Daoy (cell line): ENCODE measurements around the gene ZNF277. TPM values are rescaled to one million over a fixed set of nuclear protein-coding genes. Genes with fewer than 3 reads are reported as not detected.
"Not testable (repeated sequence)": the region's sequence is repeated elsewhere in the genome, so short reads cannot be mapped to it uniquely, and the experiment has no call there.

Experiments
- DNase-seq: peaks from one replicate; pipeline ENCODE4 v3.0.0-alpha.2; 2015; ENCODE audit warnings: low read depth
- total RNA-seq: library from RNA; depleted of rRNA; stranded (reverse); fragments of >200 nt; shearing (Covaris generic); gene quantifications from 2 replicates; pipeline ENCODE4 v1.2.3, GENCODE V29; 2014

Gene ZNF277
- total RNA-seq, 1 experiment from 2014 or later = 40.4 TPM

DNA sequence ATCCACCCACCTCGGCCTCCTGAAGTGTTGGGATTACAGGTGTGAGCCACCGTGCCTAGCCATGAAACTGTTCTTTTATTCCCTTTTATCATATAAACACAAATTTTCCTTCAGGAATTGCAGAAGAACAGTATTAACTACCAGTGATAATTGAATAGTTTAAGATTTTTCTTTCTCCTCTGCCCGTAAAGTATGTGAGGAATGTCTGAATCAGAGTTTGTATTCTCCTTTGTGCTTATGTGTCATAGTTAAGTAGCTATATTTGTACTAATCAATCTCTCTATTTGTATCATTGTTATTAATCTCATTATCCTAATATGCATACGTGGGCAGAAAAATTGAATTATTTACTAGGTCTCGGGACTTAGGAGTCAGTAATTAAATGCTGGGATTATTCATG is 83.6 kb downstream of the ZNF277 start:
- no peak for DNase-seq

DNA sequence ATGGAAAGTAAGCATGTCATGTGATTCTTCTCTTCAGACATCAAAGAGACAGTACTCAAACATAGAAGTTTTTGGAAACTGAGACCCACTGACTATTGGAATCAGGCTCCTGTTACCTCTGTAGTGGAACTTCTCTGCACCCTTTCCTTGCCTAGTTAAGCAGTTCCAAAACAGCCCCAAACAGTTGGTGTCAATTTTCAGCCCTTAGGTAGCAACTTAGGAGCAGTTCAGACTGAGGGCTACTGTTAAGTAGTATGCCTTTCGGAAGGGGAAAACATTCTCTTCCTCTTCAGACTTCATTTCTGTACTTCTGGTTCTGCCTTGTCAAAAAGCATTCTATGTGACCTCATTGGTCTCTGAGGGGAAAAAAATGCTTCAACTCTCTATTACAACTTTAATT is 85.7 kb downstream of the ZNF277 start:
- DNase-seq = no peak

DNA sequence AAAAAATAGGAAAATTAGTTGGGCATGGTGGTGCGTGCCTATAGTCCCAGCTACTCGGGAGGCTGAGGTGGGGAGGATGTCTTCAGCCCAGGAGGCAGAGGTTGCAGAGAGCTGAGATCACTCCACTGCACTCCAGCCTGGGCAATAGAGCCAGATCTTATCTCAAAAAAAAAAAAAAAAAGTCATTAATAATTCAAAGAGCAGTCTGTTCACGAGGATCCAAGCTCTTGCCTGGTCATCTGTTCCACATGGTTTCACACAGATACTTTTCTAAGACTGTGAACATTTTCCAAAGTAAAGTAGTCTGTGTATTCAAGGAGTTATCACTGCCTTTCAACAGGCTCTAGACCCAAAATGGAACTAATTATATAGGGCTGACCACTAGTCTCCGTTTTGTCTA is 86.9 kb downstream of the ZNF277 start:
- no peak for DNase-seq

DNA sequence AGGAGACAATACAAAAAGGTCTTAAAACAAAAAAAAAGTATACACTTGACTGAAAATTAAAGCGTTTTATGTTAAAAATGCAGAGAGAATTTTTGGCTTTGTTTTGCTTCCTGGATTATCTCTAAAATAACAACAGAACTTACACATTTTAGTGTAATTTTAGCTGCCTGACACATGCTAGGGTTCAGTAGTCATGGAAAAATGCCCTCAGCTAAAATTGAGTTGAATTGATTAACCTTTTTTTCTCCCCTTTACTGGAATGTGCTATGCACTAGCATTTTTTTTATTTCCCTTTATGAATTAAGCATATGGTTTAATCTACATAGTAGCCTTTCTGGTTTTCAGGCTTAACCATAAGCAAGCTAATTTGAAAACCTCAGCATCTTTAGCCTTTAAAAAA is 89.9 kb downstream of the ZNF277 start:
- DNase-seq = no peak

DNA sequence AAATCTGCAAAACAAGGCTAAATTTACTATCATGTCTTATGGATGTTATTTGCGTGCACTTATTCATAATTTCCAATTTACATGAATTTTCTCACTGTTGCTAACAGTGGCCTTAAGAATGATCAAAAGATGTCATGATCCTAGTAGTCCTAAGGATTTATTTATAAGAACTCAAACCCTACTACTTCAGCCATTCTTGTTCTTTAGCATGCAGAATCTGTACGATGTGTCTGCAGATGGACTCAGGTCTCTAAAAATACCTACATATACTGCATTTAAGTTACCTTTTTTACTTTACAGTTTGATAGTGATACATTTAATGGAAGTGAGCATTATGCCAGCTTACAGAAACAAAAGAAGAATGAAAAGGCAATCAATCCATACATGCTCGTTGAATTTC is 91.2 kb downstream of the ZNF277 start:
- no peak for DNase-seq

DNA sequence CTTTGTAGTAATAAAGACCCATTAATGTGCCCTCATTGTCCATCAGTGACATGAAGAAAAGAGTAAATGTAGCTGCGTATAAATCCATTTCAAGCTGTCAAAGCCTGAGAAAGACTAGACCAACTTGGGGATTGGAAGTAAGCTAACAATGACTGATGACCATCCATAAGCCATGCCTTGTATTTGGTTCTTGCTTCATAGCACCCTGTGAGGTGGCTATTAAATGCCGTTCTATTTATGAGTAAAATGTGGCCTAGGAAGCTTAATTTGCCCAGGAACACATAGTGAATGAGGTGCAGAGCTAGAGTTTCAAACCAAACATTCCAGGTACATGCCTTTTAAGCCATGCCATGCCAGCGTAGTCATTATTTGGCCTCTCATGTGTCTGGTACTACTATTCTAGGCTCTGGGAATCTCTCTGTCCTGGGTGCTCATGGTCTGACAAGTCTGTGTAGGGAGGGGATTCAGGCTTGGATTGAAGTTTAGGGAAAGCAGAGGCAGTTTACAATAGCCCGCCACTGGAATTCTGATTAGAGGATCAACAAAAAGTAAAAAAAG is 92.1 kb downstream of the ZNF277 start:
- no peak for DNase-seq

DNA sequence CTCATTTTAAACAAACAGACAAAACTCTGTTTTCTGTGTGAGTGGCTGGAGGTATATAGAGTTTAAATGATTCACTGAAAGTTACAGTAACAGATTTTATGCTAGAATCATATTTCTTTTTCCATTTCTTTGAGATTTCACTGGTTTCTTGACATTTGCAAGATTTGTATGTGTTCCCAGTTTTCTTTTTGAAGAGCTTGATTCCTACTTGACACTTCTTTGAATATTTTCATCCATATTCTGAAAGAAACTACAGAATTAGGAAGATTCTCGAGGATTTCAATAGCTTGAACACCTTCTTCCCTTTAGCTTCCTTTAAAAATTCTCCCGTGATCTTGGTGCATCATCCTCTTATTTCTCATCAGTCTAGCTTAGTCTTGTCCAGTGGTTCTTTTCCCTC is 93.6 kb downstream of the ZNF277 start:
- no peak for DNase-seq

DNA sequence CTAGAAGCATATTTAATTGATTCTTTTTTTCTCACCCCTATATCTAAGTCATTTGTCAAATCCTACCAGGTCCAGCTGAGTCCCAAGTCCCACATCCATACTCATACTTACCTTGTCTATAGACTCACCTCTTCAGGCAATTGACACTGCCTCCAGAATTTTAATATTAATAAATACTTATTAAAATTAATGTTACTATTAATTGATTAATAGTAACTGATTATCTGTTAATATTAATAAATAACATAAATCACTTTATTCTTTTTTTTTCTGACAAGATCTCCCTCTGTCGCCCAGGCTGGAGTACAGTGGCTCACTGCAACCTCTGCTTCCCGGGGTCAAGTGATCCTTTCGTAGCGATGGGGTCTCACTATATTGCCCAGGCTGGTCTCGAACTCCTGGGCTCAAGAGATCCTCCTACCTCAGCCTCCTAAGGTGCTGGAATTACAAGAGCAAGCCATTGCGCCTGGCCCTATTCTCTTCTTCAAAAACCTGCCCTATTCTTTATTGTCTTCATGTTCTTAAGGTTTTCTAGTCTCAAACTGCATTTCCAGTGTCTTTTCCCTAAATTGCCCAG is 94.4 kb downstream of the ZNF277 start:
- DNase-seq = no peak

DNA sequence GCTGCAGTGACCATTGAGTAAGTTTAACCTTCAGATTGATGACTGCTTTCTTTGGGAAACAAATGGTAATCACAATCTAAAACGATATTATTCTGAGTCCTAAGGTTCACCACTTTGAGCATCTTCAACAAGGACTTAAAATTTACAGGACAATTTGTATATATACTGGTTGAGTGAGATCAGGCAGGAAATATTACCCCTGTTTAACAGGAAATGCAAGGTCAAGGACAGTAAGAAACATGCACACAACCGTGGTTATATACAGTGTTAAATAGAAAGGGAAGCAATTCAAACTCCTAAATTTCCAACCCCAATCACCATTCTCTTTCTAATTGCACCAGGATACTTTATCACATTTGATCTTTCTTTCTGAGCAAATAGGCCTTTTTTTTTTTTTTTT is 96.1 kb downstream of the ZNF277 start:
- DNase-seq = no peak

DNA sequence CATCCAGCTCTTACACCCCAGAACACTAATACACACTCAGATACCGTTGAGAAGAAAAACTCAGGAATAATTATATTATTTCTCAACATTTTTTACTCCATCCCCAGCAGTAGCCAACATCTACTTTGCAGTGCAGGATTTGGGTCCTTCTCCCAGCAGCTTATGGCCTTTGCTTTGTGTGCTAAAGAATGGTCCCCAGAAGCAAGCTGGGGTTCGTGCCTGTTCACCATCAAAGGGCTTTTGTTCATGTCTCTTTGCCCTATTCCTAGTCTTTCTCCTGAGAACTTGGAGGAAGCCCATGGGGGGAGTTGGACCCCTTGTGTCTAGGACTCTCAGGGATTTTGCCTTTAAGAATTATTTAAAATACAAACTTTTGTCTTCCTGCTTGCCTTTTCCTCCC is 100.4 kb downstream of the ZNF277 start:
- no peak for DNase-seq

DNA sequence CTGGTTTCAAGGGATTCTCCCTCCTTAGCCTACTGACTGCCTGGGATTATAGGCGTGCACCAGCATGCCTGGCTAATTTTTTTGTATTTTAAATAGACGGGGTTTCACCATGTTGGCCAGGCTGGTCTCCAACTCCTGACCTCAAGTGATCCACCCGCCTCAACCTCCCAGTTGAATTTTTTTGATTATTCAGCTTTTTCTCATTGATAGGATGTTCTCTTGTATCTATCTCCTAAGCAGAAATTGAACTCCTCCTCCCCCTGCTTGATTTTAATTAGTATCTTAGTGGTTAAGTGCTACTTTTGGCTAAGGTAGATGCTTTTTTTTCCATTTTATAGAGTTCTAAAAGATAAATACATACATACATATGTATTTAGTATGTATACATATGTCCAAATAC is 101.0 kb downstream of the ZNF277 start:
- no peak for DNase-seq

DNA sequence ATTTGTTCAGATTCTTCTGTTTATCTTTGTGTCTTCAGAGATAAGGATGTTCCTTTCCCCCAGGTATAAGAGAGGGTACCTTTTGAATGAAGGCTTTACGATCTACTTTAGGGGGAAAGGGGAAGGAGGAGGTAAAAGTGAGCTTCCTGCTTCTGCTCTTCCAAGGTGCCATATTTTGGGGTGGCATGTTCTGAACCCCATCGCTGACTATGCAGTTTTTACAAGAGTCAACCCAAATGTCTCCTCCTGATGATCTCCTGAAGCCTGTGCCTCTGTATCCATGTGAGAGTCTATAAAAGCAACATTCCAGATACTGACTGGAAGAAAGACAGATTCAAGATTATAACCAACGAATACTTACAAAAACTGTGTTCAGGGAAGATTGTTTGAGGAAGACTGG is 102.5 kb downstream of the ZNF277 start:
- DNase-seq = no peak

DNA sequence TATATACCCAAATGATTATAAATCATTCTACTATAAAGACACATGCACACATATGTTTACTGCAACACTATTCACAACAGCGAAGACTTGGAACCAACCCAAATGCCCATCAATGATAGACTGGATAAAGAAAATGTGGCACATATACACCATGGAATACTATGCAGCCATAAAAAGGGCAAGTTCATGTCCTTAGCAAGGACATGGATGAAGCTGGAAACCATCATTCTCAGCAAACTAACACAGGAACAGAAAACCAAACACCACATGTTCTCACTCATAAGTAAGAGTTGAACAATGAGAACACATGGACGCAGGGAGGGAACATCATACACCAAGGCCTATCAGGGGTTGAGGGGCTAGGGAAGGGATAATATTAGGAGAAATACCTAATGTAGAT is 110.3 kb downstream of the ZNF277 start:
- not testable (repeated sequence) for DNase-seq

DNA sequence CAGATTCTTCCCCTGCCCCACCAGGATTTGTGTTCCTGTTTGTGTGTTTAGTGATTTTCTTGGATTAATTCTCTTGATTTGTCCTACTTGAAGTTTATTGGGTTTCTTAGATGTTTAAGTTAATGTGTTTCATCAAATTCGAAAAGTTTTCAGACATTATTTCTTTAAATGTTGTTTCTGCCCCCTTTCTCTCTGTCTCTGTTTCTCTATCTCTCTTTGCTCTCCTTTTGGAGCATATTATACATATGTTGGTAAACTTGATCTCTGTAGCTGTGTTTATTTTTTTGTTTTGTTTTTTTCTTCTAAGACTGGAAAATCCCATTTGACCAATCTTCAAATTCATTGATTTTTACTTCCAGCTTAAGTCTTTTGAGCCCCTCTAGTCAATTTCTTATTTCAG is 115.6 kb downstream of the ZNF277 start:
- DNase-seq = no peak

DNA sequence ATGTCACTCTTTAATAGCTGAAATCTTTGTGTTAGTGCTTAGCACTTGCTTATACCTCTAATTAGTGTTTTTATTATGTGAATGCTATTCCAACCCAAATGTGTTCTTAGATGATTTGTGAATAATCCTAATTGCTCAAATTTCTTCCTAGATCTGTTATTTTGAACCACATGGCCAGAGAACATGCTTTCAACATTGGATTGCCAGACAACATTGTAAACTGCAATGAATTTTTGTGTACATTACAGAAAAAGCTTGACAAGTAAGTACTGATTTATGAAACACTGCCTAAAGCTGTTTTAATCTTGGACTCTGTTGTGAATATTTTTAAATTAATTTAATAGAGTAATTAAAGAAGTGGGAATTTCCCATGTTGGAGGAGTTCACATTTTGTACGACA is 121.1 kb downstream of the ZNF277 start:
- DNase-seq = no peak

DNA sequence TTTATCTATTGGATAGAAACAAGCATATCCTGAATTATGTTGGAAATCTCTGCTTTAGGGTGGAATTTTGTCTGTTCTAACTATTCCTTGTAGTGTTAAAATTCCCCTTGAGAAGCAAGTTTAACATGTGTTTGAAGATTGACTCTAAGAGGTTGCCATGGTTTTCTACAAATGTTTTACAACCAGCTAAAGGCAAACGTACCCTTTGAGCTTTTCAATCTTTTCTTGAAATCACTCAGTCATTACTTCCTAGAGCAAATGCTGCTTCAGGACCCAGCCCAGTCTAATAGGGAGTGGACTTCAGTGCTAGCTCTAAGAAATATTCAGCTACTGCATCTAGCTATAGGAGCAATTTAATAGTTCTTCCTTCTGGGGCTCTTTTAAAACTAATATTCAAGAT is 125.0 kb downstream of the ZNF277 start:
- no peak for DNase-seq

DNA sequence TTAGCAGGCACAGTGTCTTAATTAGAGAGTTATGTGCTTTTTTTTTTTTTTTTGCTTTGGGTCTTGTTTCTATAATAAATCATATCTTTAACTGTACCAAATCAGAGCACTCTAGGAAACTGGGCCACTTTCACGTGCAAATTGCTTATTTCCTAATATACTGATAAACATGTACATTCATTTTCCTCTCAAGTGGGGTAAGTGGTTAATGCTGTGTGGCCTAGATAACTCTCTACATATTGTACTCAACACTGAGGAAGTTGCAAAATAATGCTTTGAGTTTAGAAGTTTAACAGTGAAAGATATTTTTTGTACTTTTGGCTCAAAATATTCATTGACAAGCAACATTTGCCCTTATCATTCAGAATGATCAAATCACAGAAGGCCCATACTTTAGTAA is 127.9 kb downstream of the ZNF277 start:
- DNase-seq = no peak

DNA sequence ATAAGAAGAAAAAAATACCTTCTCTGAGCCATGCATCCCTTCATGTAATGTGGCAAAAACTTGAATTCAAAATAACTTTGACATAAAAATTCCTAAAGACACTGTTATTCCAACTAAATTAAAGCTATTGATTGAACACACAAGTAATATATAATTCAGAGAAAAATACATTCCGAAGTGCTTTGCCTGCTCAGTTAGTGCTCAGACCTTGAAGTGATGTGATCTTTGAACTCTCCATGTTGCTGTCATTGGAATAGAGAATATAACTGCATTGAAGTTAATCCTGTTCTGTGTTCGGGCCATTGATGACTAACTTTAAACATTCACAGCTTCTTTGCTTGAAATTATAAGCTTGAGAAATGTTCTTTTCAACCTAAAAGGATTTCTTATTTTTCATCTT is 129.8 kb downstream of the ZNF277 start:
- no peak for DNase-seq

DNA sequence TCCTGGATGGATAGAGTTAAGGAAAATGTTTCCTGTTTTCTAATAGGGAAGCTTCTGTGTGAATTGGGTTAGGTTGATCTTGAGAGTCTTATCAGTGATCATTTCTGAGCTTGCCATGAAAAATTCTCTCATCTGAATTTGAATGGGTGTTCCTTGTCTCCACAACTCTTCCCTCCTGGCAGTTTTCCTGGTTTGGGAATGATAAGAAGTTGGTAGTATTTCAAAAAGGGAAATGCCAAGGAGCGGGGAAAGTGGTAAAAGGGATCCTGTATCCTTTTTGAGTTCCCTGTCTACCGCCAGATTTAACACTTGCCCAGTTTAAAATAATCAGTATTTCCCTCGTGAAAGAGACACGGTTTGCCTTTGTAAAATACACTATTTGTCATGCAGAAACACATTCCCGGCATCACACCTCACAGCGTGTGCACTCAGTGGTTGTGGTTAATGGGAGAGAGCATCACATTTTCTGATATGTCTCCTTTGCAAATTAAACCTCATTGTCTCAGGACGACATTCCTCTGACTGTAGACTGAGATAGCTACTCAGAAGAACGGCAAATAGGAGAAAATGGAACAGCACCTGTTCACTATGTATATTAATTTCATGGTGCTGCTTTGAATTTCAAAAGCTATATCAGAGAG is 130.6 kb downstream of the ZNF277 start:
- DNase-seq = no peak

DNA sequence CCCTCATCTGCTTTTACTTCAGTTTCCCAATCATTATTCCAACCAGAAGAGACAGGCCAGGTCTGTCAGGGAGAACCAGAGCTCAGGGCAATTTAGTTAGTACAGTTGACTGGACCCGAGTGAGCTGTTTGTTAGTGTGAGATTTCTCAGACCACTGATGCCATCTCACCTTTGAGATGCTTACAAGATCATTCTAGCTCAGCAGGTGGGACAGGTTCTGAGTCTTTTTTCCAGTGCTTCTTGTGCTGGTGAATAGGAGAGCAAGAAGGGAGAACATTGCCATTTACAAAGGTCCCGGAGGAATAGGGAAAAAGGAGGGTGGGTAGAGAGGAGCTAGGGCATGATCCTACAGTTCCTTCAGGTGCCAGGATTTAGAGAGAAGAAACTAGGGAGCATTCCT is 131.4 kb downstream of the ZNF277 start:
- DNase-seq = no peak

DNA sequence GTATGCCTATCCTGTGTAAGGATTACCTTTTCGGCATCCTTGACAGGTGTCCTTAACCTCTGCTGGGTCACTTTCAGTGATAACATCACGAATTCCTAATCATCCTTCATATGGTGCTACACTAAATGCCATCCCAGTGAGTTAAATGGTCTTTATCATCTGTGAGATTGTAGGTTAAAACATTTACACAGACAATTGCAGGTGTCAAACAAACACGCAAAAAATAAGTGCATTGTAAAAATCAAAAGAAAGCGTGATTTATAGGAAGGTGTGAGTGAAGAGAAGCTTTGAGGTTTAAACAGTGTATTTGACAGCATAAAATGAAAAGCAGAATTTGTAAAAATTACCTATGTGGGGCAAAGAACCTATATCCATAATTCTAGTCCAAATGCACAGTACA is 132.3 kb downstream of the ZNF277 start:
- no peak for DNase-seq

DNA sequence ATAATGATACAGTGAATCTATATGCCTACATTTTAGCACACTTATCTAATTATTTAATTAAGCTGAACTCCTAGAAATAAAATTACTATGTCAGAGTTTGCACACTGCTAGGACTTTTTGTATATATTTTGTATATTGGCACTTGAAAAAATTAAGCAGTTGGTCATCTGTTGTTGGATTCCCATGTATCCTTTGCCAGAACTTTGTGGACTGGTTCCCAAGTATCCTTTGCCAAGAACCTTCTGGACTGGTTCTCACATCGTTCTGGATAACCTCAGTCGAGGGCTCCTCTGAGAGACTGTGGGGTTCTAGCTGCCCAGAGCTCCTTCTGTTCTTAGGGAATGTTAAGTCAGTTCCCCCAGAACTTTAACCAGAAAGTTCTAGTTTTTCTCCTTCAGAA is 135.0 kb downstream of the ZNF277 start:
- DNase-seq = no peak

DNA sequence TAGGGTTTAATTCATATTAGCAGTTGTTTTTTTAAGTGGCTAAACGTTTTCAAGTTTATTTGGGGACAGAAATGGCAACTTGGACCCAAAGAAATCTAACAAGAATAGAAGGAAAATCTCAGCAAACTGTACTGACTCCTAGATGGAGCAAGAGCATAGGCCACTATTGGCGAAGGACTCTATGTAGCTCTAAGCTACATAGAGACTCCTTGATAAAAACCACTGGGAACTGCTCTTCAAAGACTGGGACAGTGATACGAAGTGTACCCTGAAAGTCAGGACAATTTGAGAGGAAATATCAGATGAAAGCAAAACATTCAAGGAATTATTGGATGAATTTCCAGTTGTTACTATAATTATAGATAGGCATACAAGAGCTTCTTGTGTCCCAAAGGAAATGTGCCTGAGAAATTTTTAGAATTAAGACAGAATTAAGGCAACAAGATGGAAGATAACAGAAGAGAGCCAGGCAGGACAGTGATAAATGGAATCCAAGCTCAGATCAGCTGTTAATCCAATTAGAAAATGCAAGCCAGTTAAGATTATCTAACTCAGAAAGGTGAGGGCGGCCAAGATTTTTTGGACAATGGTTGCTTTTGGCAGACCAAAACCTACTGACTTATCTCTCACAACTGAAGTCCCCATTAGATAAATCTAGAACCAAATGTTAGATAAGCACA is 140.0 kb downstream of the ZNF277 start:
- no peak for DNase-seq
